ENCODE data around the gene LYST. TPM values are rescaled to one million over a fixed set of nuclear protein-coding genes. Genes with fewer than 3 reads are reported as not detected.

LYST gene
- total and polyA plus RNA-seq, 7 donors, result 6.6 to 53.2 (median 21.9) TPM

- peaks cover 0 to 28% (median 14%) of the 10 kb centered on the region in 4 donors for H3K4me1 ChIP-seq
- no peak overlapping the region for H3K27ac ChIP-seq
- 34 to 50% methylated on average over 2 of the region's 2 CpGs for WGBS, 2 donors
- no peak for DNase-seq
- intact Hi-C loops (cut with DNase I), result no loop called here
- H3K4me3 ChIP-seq, result no peak overlapping the region
- no peaks in the 10 kb centered on the region for H3K36me3 ChIP-seq
- no peaks in the 10 kb centered on the region for H3K27me3 ChIP-seq
- no peak for TF ChIP-seq POLR2AphosphoS5 (IDR thresholded peaks at IDR 0.05)
- no peak for TF ChIP-seq CTCF (IDR thresholded peaks at IDR 0.05)
- TF ChIP-seq EP300 (IDR thresholded peaks at IDR 0.05), result no peak
- no peak for TF ChIP-seq POLR2A (IDR thresholded peaks at IDR 0.05)
- H3K9me3 ChIP-seq, result no peaks in the 10 kb centered on the region
Measured at GRCh38 chr1:235857756-235858155, 8.9 kb downstream of the LYST start.

GRCh38 chr1:235855811-235856429, 10.8 kb downstream of the LYST start:
- DNase-seq, result no peak
- Histone ChIP-seq H3K9me3 (no peaks in the 10 kb centered on the region), H3K36me3 (no peaks in the 10 kb centered on the region), H3K27ac (no peak overlapping the region), H3K4me3 (no peak overlapping the region), H3K27me3 (no peaks in the 10 kb centered on the region), H3K4me1 (peaks cover 0 to 28% (median 15%) of the 10 kb centered on the region in 4 donors)
- intact Hi-C loops (cut with DNase I), result no loop called here
- WGBS, 2 donors, result 68 to 83% methylated on average over 1 of the region's 1 CpG
- TF ChIP-seq POLR2A (IDR thresholded peaks at IDR 0.05), result no peak
- no peak for TF ChIP-seq POLR2AphosphoS5 (IDR thresholded peaks at IDR 0.05)
- TF ChIP-seq EP300 (IDR thresholded peaks at IDR 0.05), result no peak
- no peak for TF ChIP-seq CTCF (IDR thresholded peaks at IDR 0.05)

GRCh38 chr1:235854347-235854746, 12.4 kb downstream of the LYST start:
- Histone ChIP-seq H3K9me3 (no peaks in the 10 kb centered on the region), H3K27me3 (no peaks in the 10 kb centered on the region), H3K4me3 (no peak overlapping the region), H3K36me3 (no peaks in the 10 kb centered on the region), H3K27ac (no peak overlapping the region), H3K4me1 (peaks cover 0 to 23% (median 17%) of the 10 kb centered on the region in 4 donors)
- no peak for DNase-seq
- TF ChIP-seq POLR2A (IDR thresholded peaks at IDR 0.05), result no peak
- WGBS, 2 donors, result 93 to 95% methylated on average over 3 of the region's 3 CpGs
- intact Hi-C loops (cut with DNase I), result no loop called here

GRCh38 chr1:235853653-235854052, 13.1 kb downstream of the LYST start:
- Histone ChIP-seq H3K9me3 (no peaks in the 10 kb centered on the region), H3K27ac (no peak overlapping the region), H3K4me3 (no peak overlapping the region), H3K36me3 (no peaks in the 10 kb centered on the region), H3K27me3 (no peaks in the 10 kb centered on the region), H3K4me1 (peaks cover 0 to 23% (median 16%) of the 10 kb centered on the region in 4 donors)
- intact Hi-C loops (cut with DNase I), result no loop called here
- 92% methylated on average over 7 of the region's 7 CpGs for WGBS, 2 donors
- no peak for DNase-seq
- no peak for TF ChIP-seq CTCF (IDR thresholded peaks at IDR 0.05)

- TF ChIP-seq POLR2A (IDR thresholded peaks at IDR 0.05) (no peak), EP300 (IDR thresholded peaks at IDR 0.05) (no peak), POLR2AphosphoS5 (IDR thresholded peaks at IDR 0.05) (no peak), CTCF (IDR thresholded peaks at IDR 0.05) (no peak)
- H3K36me3 ChIP-seq, result no peaks in the 10 kb centered on the region
- no peak overlapping the region for H3K4me3 ChIP-seq
- WGBS, 2 donors, result 23 to 61% methylated on average over 3 of the region's 3 CpGs
- H3K9me3 ChIP-seq, result no peaks in the 10 kb centered on the region
- intact Hi-C loops (cut with DNase I), result no loop called here
- no peak overlapping the region for H3K27ac ChIP-seq
- DNase-seq, result no peak
- H3K4me1 ChIP-seq, result peaks cover 0 to 23% (median 14%) of the 10 kb centered on the region in 4 donors
- H3K27me3 ChIP-seq, result no peaks in the 10 kb centered on the region
Measured at GRCh38 chr1:235852887-235853286, 13.8 kb downstream of the LYST start.

All from sigmoid colon (tissue), 7 donors.